PFSK-1 (cell line): Measurements from ENCODE around the gene NUS1.

Experiments
- SIN3A ChIP-seq: IDR thresholded peaks from 2 replicates; pipeline ENCODE4 v1.6.1; 2012; ENCODE audit warnings: mild to moderate bottlenecking, low read length, moderate library complexity, borderline replicate concordance; ENCODE audit not compliant: insufficient read depth
- TAF1 ChIP-seq: IDR thresholded peaks from 2 replicates; pipeline ENCODE4 v1.6.1; 2012; ENCODE audit warnings: low read length, control low read depth, borderline replicate concordance; ENCODE audit not compliant: insufficient read depth
- TF ChIP-seq, protein P1 (sequence below), 2 experiments: IDR thresholded peaks; 2 replicates each; pipeline versions ENCODE4 v1.6.1 to v1.8.0; 2011 to 2012; ENCODE audit warnings: low read depth in 2 of 2, low read length in 2 of 2, control low read depth in 1 of 2, inconsistent platforms in 1 of 2, mild to moderate bottlenecking in 1 of 2, moderate library complexity in 1 of 2; ENCODE audit not compliant: insufficient read depth in 1 of 2

DNA sequence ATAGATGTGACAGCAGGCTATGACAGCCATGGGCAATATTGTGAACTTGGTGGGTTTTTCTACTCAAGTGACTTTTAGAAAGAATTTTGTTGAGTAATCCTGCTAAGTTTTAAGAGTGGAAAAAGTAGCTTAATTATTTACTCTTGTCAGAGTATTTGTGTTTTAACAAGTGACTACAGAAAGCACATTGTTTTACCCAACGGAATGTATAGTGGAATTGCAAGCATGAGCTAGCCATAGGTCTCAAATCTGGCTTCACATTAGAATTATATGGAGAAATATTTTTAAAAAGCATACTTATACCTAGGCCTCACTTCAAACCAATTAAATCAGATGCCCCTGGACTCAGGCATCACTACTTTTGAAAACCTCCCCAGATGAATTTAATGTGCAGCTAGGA lies 37.5 kb upstream of the NUS1 start:
- TF ChIP-seq TAF1 (no peak), SIN3A (no peak)
- TF ChIP-seq, protein P1, sequence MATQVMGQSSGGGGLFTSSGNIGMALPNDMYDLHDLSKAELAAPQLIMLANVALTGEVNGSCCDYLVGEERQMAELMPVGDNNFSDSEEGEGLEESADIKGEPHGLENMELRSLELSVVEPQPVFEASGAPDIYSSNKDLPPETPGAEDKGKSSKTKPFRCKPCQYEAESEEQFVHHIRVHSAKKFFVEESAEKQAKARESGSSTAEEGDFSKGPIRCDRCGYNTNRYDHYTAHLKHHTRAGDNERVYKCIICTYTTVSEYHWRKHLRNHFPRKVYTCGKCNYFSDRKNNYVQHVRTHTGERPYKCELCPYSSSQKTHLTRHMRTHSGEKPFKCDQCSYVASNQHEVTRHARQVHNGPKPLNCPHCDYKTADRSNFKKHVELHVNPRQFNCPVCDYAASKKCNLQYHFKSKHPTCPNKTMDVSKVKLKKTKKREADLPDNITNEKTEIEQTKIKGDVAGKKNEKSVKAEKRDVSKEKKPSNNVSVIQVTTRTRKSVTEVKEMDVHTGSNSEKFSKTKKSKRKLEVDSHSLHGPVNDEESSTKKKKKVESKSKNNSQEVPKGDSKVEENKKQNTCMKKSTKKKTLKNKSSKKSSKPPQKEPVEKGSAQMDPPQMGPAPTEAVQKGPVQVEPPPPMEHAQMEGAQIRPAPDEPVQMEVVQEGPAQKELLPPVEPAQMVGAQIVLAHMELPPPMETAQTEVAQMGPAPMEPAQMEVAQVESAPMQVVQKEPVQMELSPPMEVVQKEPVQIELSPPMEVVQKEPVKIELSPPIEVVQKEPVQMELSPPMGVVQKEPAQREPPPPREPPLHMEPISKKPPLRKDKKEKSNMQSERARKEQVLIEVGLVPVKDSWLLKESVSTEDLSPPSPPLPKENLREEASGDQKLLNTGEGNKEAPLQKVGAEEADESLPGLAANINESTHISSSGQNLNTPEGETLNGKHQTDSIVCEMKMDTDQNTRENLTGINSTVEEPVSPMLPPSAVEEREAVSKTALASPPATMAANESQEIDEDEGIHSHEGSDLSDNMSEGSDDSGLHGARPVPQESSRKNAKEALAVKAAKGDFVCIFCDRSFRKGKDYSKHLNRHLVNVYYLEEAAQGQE (IDR thresholded peaks at IDR 0.05; ENCODE audit: insufficient read depth in 1 of 2, low read depth in 2 of 2, low read length in 2 of 2) = no peak
